Fibroblast of pulmonary artery (primary cell): ENCODE results near the gene UBE2J2.

Experiments used
- DNase-seq: peaks from one replicate; pipeline ENCODE4 v3.0.0-alpha.2; 2010; ENCODE audit warnings: low read depth
- H3K4me3 ChIP-seq: replicated peaks from 2 replicates; pipeline ENCODE4 v1.5.1; 2011; ENCODE audit warnings: low read depth, mild to moderate bottlenecking, control low read depth, low read length, moderate library complexity
- TF ChIP-seq, protein P1 (sequence below): IDR thresholded peaks from 2 replicates; pipeline ENCODE4 v1.5.1; 2011; ENCODE audit warnings: mild to moderate bottlenecking, control low read depth, low read length, inconsistent platforms; ENCODE audit errors: missing control alignments

The UBE2J2 gene

DNA sequence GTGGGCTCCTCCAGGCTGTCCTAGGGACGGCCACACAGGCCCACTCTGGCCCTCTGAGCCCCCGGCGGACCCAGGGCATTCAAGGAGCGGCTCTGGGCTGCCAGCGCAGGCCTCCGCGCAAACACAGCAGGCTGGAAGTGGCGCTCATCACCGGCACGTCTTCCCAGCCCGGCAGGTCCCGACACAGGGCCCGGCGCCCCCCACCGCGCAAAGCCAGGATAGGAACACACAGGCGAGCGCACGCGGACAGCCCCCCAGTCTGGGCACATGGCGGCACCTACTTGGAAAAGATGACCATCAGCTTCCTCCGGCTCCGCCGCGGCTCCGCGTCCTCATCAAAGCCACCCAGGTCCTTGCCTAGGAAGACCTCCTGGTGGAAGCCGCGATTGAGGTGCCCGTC lies 45.5 kb downstream of the UBE2J2 start:
- DNase-seq, result no peak
- TF ChIP-seq, protein P1, sequence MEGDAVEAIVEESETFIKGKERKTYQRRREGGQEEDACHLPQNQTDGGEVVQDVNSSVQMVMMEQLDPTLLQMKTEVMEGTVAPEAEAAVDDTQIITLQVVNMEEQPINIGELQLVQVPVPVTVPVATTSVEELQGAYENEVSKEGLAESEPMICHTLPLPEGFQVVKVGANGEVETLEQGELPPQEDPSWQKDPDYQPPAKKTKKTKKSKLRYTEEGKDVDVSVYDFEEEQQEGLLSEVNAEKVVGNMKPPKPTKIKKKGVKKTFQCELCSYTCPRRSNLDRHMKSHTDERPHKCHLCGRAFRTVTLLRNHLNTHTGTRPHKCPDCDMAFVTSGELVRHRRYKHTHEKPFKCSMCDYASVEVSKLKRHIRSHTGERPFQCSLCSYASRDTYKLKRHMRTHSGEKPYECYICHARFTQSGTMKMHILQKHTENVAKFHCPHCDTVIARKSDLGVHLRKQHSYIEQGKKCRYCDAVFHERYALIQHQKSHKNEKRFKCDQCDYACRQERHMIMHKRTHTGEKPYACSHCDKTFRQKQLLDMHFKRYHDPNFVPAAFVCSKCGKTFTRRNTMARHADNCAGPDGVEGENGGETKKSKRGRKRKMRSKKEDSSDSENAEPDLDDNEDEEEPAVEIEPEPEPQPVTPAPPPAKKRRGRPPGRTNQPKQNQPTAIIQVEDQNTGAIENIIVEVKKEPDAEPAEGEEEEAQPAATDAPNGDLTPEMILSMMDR, result no peak
- H3K4me3 ChIP-seq, result no peak overlapping the region

DNA sequence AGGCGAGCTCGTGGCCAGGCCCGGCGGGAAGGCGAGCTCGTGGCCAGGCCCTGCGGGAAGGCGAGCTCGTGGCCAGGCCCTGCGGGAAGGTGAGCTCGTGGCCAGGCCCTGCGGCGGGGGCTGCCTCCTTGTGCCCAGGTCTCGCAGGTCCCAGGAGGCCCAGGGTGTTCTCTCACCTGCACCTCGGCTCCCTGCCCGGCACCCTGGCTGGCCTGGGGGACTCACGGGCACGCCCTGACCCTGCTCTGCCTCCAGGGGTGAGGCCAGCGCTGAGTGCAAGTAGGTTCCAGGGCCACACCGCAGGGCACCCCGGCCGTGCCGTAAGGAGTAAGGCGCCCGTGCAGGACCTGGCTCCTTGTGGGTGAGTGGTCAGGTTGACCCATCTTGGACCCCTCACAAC lies 46.3 kb downstream of the UBE2J2 start:
- DNase-seq, result no peak
- no peak overlapping the region for H3K4me3 ChIP-seq
- TF ChIP-seq, protein P1, result no peak

DNA sequence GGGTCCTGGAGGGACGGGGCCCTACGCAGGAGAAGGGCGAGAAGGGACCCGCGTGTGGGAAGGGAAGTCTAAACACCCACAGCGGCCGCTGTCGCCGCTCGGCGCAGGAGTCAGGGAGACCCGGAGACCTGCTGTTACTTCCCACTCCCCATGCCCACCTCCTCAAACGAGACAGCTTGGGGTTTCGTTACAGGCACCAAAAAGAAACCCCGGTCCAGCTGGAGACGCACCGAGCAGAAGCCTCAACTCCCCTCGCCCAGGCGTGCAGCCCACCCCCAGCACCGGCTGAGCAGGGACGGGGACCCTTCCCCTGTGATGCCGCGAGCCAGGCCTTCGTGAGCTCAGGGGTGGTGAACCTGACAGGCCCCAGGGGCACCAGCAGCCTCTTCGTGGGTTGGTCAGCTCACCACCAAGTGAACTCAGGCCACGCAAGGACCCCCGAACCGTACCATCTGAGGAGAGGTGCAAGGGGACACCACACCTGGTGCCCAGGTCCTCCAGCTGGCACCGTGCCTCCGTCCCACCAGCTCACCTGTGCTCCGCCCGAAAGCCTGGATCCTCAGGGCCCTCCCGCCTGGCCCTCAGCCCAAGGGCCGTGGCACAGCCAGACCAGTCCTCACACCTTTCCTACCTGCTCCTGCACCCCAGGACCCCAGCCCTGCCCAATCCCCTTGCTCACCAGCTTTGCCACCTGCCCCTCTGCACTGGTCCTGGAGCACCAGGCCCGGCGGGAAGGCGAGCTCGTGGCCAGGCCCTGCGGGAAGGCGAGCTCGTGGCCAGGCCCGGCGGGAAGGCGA lies 46.9 kb downstream of the UBE2J2 start:
- TF ChIP-seq, protein P1, result no peak
- no peak overlapping the region for H3K4me3 ChIP-seq
- no peak for DNase-seq

DNA sequence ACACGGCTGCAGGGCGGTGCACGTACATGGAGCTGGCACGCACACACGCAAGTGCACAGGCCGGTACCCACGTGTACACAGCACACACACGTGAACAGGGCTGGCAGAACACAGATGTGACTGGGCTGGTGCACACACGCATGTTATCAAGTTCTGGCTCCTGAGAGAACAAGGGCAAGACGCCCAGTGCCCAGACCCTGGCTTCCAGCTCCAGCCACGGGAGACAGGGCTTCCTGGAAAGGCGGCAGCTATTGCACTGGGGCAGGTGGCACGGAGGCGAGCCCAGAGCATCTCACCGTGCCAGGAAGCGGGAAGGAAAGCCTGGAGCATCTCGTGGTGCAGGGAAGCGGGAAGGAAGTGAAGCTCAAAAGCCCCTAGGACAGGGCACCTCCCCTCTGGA lies 47.7 kb downstream of the UBE2J2 start:
- no peak overlapping the region for H3K4me3 ChIP-seq
- DNase-seq, result no peak
- TF ChIP-seq, protein P1, result no peak

DNA sequence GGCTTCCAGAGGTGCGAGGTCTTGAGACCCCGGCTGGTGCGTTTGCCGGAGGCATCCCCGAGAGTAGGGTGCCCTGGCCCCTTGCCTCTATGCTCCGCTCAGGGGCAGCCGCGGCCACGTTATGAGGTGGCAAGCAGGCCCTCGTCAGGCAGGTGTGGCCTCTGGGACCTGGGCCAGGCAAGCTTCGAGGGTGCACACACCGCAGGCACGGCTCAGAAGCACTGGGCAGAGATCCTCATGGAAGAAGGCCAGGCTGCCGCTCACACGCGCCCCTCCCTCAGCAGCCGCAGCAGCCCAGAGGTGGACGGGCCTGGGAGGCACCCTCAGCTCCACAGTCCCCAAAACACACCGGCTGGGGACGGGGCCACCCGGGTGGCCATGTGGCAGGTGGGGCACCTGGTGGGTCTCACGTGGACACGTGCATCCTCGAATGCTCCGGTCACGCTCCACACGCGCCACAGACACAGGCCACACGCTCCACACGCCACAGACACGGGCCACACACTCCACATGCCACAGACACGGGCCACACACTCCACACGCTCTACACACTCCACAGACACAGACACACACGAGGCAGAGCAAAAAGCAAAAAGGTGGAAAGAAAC lies 48.3 kb downstream of the UBE2J2 start:
- no peak for DNase-seq

DNA sequence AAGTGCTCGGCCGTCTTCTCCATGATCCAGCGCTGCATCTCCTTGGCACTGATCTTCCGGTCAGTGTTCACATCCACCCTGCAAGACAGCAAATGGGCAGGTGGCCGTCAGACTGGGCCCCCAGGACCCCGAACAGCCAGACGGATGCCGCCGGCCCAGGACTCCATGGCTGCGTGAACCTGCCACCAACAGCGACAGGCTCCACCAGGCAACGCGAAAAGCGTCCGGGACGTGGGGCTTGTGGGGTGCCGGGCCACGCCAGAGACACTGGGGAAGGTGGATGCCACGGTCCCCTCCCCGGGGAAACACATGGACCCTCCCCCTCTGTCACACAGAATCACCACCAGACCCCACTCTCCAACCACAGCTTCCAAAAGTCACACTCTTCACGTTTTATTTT lies 49.8 kb downstream of the UBE2J2 start:
- no peak for DNase-seq
- TF ChIP-seq, protein P1, result no peak
- H3K4me3 ChIP-seq, result no peak overlapping the region

More for the DNA sequence above, 48.3 kb downstream of the UBE2J2 start:
- TF ChIP-seq, protein P1, result no peak
- no peak overlapping the region for H3K4me3 ChIP-seq

DNA sequence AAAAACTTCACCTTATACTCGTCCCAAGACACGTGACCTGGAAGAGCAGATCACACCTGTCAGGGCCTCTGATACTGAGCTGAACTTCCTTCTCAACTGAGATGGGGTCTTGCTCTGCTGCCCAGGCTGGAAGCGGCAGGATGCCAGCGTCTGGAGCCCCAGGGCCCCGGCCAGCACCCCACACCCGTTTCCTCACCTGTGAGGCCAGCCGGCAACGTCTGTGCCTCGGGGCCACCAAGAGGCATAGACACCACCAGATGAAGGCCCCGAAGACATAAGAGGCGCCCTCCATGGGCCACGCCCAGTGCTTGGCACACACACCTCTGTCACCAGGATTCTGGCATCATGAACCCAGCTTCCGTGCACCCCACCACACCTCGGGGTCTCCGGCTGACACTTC lies 50.3 kb downstream of the UBE2J2 start:
- DNase-seq, result no peak
- TF ChIP-seq, protein P1, result no peak
- H3K4me3 ChIP-seq, result no peak overlapping the region
